Endometrial microvascular endothelial cells (primary cell): ENCODE data around the gene MINDY3. TPM values are rescaled to one million over a fixed set of nuclear protein-coding genes. Genes with fewer than 3 reads are reported as not detected.
"Not testable (repeated sequence)": the region's sequence is repeated elsewhere in the genome, so short reads cannot be mapped to it uniquely, and the experiment has no call there.

Experiments
- in situ Hi-C: cut with HindIII; loops from 2 replicates; pipeline ENCODE4 v1.10.0; 2017; ENCODE audit warnings: low sequenced_read_pairs, low pct_unique_long_range_greater_than_20kb; ENCODE audit errors: inconsistent ontology term
- total RNA-seq: library from RNA; depleted of rRNA; stranded (reverse); fragments of >200 nt; gene quantifications from one replicate; pipeline ENCODE4 v1.2.3, GENCODE V29; 2015; ENCODE audit errors: inconsistent ontology term

MINDY3 gene
- total RNA-seq, 1 donor from 2014 or later = 29.7 TPM

DNA sequence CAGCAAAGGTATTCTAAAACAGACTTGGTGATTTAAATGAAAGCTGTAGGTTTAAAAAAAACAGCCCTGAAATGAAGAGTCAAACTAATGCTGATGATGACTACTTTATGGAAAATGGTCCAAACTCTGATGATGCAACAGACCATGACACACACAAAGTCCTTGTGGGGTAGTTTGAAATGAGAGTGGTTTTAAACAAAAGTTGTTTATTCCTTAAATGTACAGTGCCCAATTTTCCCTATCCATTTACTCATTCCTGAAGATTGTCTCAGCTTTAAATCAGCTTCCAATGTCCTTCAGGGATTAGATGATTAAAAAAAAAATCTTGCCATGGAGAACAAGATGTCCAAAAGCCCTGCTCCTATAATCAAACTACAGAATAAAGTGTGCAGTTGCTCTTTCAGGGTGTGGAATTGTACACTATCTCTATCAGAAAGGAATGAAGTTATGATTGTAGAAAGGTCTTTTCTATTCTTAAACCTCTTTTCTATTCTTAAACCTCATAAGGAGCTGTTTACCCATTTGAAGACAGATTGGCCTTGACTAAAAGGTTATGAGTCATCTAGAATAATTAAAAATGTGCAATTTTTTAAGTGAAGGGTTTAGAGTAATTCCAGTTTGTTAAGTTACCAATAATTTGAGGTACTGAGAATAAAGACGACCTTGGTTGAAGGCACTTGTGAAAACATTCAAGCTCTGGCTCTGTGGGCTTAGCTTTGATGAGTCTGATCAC is 70.3 kb downstream of the MINDY3 start:
- in situ Hi-C loops = no loop called here

DNA sequence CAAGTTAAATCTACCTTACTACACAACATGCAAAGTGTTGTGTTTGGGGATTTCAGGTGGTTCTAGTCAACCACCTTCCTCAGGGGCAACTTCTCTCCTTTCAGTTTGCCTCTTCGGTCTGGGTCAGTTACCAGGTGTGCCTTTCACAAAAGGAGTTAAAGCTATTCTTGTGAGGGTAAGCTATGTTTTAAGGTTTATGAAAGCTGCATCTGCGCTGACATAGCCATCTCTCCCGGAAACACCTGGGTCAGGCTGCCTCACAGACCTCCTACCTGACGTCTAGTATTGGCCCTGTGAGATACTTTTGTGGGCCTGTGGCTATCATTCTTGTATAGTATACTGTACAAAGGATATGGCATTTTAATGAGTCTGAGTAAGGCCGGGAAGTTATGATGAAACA is 72.9 kb downstream of the MINDY3 start:
- in situ Hi-C loops = no loop called here

DNA sequence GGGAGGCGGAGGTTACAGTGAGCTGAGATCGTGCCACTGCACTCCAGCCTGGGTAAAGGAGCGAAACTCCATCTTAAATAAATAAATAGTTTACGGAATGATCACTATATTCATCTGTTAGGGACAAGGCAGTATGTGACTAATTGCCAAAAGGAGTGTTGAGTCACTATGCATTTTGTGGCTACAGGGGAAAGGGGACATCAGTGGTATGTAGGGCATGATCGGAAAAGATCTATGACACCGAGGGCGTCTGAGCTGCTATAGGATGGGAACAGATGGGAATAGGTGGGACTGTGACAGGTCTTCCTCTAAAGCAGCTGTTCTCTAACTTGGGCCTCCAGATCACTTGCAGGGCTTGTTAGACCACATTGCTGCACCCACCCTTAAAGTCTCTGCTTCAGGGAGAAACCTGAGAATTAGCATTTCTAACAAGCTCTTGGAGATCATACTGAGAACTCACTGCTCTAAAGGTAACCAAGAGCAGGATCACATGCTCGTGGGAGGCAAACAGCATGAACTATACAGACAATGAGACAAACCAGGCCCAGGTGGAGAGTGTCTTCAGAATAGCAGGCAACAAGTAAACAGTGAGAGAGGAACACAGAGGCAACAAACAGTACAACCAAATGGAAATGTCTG is 75.5 kb downstream of the MINDY3 start:
- in situ Hi-C loops = no loop called here

DNA sequence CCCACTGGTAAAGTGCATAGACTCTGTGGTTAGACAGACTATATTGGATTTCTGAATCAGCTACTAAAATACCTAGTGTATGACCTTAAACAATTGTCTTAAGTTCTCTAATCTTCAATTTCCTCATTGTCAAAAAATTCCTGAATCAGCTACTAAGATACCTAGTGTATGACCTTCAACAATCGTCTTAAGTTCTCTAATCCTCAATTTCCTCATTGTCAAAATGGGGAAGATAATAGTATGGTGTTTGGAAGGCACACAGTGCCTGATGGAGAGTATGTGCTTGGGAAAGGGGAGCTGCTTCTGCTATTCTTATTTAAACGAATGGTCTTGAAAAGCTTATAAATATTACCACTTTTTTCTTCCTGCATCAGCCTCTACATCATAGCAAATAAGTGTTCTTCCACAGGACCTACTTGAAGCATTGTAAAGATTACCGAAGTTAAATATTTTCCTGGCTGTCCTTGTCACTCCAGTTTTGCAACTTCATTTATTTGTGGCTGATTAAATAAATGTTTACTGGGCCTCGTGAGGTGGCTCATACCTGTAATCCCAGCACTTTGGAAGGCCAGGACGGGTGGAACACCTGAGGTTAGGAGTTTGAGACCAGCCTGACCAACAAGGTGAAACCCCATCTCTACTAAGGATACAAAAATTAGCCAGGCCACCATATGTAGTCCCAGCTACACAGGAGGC is 76.2 kb downstream of the MINDY3 start:
- in situ Hi-C loops = no loop called here

DNA sequence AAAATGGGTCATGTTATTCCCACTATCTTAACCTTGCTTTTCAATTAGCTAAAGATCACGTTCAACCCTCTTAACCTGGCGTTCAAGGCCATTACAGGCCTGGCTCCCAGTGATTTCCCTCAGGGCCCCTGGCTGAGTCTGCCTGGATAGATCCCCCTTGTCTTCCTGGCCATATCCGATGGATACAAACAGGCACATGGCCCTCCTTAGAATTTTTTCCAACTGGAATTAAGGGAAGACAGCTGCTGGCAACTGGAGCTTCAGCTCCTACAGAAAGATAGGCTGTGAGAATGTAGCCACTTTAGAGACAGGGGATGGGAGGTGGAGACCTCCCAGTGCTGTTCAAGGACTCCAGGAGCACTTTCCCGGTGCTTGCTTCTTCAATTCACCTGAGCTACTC is 77.5 kb downstream of the MINDY3 start:
- in situ Hi-C loops = no loop called here

DNA sequence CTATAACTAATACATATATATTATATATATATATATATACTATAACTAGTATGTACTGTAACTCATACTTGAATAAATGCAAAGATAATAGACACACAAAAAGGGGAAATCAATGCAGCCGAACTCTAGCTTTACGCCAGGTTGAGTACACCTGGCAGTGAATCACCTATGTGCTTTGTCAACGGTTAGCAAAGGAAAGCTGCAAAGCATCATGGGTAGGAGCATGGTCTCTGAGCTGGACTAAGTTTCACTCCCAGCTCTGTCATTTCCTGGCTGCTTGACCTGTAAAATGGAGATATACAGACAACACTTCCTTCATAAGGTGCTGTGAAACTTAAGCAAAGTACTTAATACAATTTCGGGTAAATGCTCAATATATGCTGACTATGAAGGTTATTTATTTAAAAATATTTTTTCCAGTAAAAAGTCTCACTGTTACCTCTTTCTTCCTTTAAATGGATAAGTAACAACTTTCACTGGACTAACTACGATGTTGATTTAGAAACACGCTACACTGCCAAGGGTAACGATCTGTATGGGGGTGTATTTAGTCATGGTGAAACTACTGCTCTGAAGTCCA is 78.8 kb downstream of the MINDY3 start:
- in situ Hi-C loops = no loop called here

DNA sequence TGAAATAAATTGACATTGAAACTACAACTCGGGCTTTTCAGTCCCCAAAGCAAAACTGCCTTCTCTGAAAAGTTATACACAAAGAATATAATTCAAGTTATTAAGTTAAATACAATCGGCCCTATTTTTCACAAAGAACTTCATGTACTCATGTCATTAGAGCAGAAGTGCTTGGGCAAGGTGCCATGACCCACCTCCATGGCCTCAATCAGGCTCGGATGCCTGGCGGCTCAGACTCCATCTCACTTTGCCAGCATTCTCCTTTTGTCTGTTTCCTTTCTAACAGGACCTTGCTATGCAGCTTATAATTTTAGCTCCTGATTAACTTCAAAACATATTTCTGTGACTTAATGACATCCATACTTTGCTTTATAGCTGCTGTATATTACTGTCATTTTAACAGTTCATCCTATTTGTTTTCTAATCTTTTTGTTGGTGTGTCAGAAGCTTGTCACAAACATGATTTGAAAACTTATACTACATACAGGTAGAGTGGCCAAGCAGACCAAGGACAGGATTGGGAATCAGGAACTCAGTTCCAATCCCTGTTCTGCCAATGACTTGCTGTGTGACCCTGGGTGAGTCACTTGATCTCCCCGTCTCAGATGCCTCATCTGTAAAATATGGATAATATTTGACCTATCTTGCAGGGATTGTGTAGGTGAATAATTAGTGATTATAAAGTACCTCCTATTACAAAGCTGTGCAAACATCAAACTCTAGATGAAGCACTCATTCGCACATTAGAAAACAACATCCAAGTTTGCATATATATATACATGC is 79.8 kb downstream of the MINDY3 start:
- in situ Hi-C loops = no loop called here

DNA sequence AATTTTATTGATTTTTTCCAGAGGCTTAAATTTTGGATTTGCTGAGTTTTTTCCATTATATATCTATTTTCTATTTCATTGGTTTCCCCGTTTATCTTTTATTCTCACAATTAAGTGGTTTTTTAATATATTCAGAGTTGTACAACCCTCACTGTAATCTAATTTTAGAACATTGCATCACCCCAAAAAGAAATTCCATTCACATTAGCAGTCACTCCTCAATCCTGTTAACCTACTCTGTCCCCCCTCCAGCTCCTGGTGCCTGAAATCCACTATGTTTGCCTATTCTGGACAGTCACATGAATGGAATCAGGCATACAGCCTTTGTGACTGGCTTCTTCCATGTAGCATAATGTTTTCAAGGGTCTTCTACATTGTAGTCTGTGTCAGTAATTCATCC is 84.8 kb downstream of the MINDY3 start:
- in situ Hi-C loops = no loop called here

DNA sequence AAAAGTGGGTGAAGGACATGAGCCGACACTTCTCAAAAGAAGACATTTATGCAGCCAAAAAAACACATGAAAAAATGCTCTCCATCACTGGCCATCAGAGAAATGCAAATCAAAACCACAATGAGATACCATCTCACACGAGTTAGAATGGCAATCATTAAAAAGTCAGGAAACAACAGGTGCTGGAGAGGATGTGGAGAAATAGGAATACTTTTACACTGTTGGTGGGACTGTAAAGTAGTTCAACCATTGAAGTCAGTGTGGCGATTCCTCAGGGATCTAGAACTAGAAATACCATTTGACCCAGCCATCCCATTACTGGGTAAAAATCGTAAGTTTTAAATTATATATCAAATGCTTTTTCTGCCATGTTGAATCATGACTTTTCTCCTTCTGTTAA is 85.8 kb downstream of the MINDY3 start:
- in situ Hi-C loops = not testable (repeated sequence)

DNA sequence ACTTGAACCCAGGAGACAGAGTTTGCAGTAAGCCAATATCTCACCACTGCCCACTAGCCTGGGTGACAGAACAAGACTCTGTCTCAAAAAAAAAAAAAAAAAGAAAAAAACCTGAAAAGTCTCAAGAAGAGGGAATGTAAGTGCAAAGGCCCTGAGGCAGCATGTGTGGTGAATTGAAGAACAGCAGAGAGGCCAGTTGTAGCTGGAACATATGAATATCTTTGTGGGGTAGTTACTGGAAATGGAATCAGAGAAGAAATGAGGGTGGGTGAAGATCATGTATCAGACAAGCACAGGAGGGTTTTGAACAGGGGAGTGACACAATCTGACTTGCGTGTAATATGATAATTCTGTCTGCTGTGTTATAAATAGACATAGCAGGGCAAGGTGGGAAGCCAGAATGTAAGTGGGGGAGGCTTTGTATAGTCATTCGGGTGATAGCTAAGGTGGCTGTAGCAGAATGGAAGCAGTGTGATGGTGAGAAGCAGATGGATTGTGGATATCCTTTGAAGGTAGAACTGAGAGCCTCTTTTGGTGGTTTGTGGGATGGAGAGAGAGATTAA is 95.3 kb downstream of the MINDY3 start:
- in situ Hi-C loops = no loop called here

DNA sequence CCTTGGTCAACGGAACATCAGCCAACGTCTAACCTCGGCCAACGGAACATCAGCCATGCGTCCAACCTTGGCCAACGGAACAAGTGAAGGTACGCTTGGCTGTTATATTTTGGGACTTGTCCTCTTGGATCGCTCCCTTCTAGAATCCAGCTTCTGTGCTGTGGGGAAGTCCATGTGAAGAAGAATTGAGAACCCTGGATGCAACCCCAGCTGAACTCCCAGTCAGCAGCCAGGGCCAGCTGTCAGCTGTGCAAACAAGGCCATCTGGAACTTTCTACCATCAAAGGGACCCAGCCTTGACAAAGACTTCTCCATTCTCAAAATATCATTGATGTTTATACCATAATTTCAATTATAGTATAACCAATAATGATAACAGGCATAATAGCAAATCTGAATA is 97.3 kb downstream of the MINDY3 start:
- in situ Hi-C loops = no loop called here

DNA sequence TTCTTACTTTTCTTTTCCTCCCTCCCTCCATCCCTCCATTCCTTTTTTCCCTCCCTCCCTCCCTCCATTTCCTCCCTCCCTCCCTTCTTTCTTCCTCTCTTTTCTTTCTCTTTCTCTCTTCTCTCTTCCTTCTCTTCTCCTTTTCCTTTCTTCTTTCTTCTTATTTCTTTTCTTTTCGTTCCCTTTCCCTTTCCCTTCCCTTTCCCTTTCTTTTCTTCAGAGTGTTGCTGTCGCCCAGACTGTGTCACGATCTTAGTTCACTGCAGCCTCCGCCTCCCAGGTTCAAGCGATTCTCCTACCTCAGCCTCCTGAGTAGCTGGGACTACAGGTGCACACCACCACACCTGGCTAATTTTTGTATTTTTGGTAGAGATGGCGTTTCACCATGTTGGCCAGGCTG is 98.1 kb downstream of the MINDY3 start:
- in situ Hi-C loops = not testable (repeated sequence)

DNA sequence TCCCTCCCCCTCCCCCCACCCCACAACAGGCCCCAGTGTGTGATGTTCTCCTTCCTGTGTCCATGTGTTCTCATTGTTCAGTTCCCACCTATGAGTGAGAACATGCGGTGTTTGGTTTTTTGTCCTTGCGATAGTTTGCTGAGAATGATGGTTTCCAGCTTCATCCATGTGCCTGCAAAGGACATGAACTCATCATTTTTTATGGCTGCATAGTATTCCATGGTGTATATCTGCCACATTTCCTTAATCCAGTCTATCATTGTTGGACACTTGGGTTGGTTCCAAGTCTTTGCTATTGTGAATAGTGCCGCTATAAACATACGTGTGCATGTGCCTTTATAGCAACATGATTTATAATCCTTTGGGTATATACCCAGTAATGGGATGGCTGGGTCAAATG is 99.1 kb downstream of the MINDY3 start:
- in situ Hi-C loops = not testable (repeated sequence)

DNA sequence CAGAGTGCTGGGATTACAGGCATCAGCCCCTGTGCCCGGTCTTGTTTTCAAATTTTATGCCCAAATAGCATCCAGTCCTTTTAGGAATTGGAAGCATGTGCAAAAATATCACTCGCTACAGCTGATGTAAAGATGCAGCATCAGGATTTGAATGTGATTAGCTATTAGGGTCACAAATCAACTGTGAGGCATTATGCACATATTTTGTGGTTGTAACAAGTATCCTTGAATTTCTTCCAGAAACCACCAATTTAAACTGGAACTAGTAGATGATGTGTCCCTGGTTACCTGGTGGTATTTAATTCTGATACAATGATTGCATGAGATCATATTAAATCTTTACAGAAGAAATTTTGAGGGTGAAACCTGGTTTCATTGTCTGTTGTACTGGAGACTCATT is 99.6 kb downstream of the MINDY3 start:
- in situ Hi-C loops = no loop called here

DNA sequence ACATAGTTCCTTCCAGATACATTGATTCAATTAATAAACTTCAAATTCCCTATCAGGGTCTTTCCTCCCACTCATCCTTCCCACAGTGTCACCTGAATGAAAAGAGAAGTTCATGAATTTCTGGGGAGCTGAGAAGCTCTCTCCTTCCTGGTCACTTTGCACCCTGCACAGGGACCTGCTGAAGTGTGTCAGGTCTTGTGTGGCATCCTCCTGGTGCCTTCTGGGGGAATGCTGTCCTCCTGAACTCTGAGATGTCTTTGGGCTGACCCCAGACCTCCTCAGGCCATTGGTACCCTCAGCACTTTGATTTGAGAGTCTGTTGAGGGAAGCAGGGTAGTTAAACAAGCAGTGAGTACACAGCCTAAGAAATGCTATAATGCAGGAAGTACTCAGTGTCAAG is 101.0 kb downstream of the MINDY3 start:
- in situ Hi-C loops = no loop called here

DNA sequence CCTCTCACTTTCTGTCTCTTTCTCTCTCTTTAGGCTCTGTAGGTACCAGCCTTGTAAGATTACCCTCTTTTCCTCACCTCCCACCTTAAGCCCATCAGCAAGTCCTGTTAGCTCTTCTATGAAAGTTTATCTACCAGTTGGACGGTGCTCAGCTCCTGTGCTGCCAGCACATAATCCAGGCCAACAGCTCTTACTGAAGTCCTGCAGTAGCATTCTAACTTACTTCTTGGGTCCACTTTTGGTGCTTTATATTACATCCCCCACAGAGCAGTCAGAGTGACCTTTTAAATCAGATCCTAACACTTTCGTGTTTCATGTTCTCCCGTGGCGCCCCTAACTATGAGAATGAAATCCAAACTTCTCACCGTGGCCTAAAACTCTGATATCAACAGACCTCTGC is 101.7 kb downstream of the MINDY3 start:
- in situ Hi-C loops = no loop called here

DNA sequence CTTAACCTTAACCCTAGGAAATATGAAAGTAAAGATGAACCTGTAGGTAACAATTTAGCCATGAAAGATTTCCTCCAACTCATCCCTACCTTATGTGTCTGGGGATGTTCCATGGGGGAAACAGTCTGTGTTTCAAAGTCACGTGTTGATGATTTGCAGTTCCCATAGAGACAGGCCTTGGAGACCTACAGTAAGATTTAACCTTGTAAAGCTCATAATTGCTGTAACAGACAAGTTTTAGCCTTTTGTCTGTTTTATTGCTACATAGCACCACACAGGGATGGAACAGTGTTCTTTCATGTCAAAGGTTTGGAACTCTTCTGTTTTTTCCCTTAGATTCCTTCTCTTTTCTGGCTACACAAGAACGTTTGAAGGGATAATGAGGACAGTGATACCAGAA is 105.4 kb downstream of the MINDY3 start:
- in situ Hi-C loops = no loop called here

DNA sequence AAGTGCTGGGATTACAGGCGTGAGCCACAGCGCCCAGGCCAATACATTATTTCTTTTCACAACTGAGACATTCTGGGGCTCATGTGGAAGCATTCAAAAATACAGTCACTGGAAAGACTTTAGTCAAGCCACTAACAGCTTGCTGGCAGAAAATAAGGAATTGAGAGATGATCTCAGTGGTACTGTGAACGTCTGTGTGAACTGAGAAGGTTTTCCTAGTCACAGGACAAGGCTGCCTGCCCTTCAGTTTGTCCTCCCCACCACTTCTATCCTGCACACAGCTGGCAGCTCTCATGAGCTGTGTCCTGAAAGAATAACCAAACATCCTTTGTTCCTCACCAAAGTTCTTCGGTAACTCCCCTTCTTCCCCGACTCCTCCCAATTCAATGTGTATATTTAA is 109.3 kb downstream of the MINDY3 start:
- in situ Hi-C loops = no loop called here

DNA sequence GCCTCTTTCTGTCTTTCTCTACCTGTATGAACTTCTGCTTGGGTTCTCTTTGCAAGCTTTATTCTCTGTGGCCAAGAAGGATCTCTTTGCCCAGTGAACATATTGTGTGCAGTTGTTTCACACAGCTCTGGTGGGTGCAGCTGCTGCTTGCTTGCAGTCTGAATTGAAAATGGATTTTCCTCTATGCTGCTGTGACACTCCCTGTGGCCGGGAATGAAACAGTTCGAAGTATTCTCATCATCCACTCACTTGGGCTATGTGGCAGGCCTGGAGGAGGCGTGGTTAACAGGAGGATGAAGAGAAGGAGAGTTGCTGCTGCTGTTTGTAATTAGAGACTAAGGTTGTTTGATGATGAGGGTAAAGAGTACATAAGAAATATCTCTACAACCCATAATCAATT is 112.2 kb downstream of the MINDY3 start:
- in situ Hi-C loops = no loop called here
